GM12891 (cell line): ENCODE measurements around the gene GPLD1.

Experiments used
- DNase-seq: peaks from one replicate; pipeline ENCODE4 v3.0.0; 2011; ENCODE audit warnings: low spot score; ENCODE audit not compliant: insufficient read length
- FAIRE-seq: peaks from 2 replicates; lab custom pipeline; 2011; peaks lifted over from hg19 to GRCh38; lab: Jason Lieb, UNC
- PAX5 ChIP-seq: IDR thresholded peaks from 2 replicates; pipeline ENCODE4 v1.6.1; 2011; ENCODE audit warnings: low read length, moderate library complexity, mild to moderate bottlenecking; ENCODE audit not compliant: insufficient read depth, severe bottlenecking
- POLR2A ChIP-seq: IDR thresholded peaks from 2 replicates; pipeline ENCODE4 v1.6.1; 2011; ENCODE audit warnings: low read depth, low read length, control low read depth
- POLR2AphosphoS5 ChIP-seq: IDR thresholded peaks from 2 replicates; pipeline ENCODE4 v1.6.1; 2011; ENCODE audit warnings: low read depth, low read length, control low read depth
- POU2F2 ChIP-seq: IDR thresholded peaks from 2 replicates; pipeline ENCODE4 v1.6.1; 2011; ENCODE audit warnings: low read depth, mild to moderate bottlenecking, control low read depth, low read length, moderate library complexity
- SPI1 ChIP-seq: IDR thresholded peaks from 2 replicates; pipeline ENCODE4 v1.6.1; 2011; ENCODE audit warnings: low read depth, low read length, control low read depth
- TAF1 ChIP-seq: IDR thresholded peaks from 2 replicates; pipeline ENCODE4 v1.6.1; 2011; ENCODE audit warnings: low read depth, low read length, control low read depth

The GPLD1 gene

GRCh38 chr6:24445704-24446103, 43.7 kb downstream of the GPLD1 start:
- no peak for TF ChIP-seq POLR2AphosphoS5
- no peak for TF ChIP-seq TAF1
- TF ChIP-seq SPI1 = no peak
- TF ChIP-seq PAX5 = no peak
- TF ChIP-seq POU2F2 = no peak
- TF ChIP-seq POLR2A = no peak
- FAIRE-seq = no peak
- DNase-seq = no peak

GRCh38 chr6:24444588-24444987, 44.8 kb downstream of the GPLD1 start:
- no peak for DNase-seq
- no peak for TF ChIP-seq POLR2AphosphoS5
- no peak for TF ChIP-seq POU2F2
- no peak for TF ChIP-seq PAX5
- no peak for TF ChIP-seq POLR2A
- TF ChIP-seq TAF1 = no peak
- no peak for TF ChIP-seq SPI1
- no peak for FAIRE-seq

GRCh38 chr6:24441599-24441904, 47.8 kb downstream of the GPLD1 start:
- FAIRE-seq = no peak
- TF ChIP-seq TAF1 (no peak), SPI1 (no peak), POLR2AphosphoS5 (no peak), POLR2A (no peak), POU2F2 (no peak)
- no peak for DNase-seq

- DNase-seq (no peak), FAIRE-seq (no peak)
- TF ChIP-seq POU2F2 (no peak), POLR2A (no peak), SPI1 (no peak), POLR2AphosphoS5 (no peak), TAF1 (no peak), PAX5 (no peak)
Measured at GRCh38 chr6:24440897-24441598, 48.3 kb downstream of the GPLD1 start.

GRCh38 chr6:24439858-24440539, 49.4 kb downstream of the GPLD1 start:
- DNase-seq (no peak), FAIRE-seq (no peak)
- no peak for TF ChIP-seq TAF1
- no peak for TF ChIP-seq POLR2A
- TF ChIP-seq SPI1 = no peak
- no peak for TF ChIP-seq POU2F2
- no peak for TF ChIP-seq PAX5
- no peak for TF ChIP-seq POLR2AphosphoS5

GRCh38 chr6:24436979-24437378, 52.4 kb downstream of the GPLD1 start:
- no peak for FAIRE-seq
- DNase-seq = no peak
- TF ChIP-seq POU2F2 = no peak
- no peak for TF ChIP-seq SPI1
- no peak for TF ChIP-seq TAF1
- no peak for TF ChIP-seq POLR2A

GRCh38 chr6:24432611-24433010, 56.8 kb downstream of the GPLD1 start:
- TF ChIP-seq SPI1 (no peak), POLR2AphosphoS5 (no peak), PAX5 (no peak), POLR2A (no peak), POU2F2 (no peak), TAF1 (no peak)
- DNase-seq (no peak), FAIRE-seq (no peak)

- no peak for FAIRE-seq
- DNase-seq = no peak
- no peak for TF ChIP-seq PAX5
- no peak for TF ChIP-seq TAF1
- TF ChIP-seq POLR2AphosphoS5 = no peak
- no peak for TF ChIP-seq POLR2A
- TF ChIP-seq SPI1 = no peak
- TF ChIP-seq POU2F2 = no peak
Measured at GRCh38 chr6:24431045-24431451, 58.3 kb downstream of the GPLD1 start.

- DNase-seq (no peak), FAIRE-seq (no peak)
- TF ChIP-seq TAF1 (no peak), PAX5 (no peak), POU2F2 (no peak), POLR2A (no peak), POLR2AphosphoS5 (no peak), SPI1 (no peak)
Measured at GRCh38 chr6:24430086-24430485, 59.3 kb downstream of the GPLD1 start.

- FAIRE-seq = no peak
- no peak for TF ChIP-seq POLR2A
- no peak for TF ChIP-seq SPI1
- no peak for TF ChIP-seq POLR2AphosphoS5
- TF ChIP-seq PAX5 = no peak
- no peak for TF ChIP-seq POU2F2
- TF ChIP-seq TAF1 = no peak
- DNase-seq = no peak
Measured at GRCh38 chr6:24429146-24429545, 60.2 kb downstream of the GPLD1 start.
